Measurements from ENCODE around the gene MGAT4D.
"Not testable (repeated sequence)": the region's sequence is repeated elsewhere in the genome, so short reads cannot be mapped to it uniquely, and the experiment has no call there.

MGAT4D gene

GRCh38 chr4:140439644-140440142, 58.4 kb downstream of the MGAT4D start:
- DNase-seq (ENCODE audit: low spot score) = no peak

GRCh38 chr4:140427919-140428471, 70.1 kb downstream of the MGAT4D start:
- no peak for DNase-seq (ENCODE audit: low spot score)

- peak; percentile 84 for DNase-seq (ENCODE audit: low spot score)
Measured at GRCh38 chr4:140427106-140427918, 70.8 kb downstream of the MGAT4D start, which contains the start of gene CLGN. TSS of gene CLGN (minus strand) at chr4:140427648. CDS start at chr4:140413078, 14,570 bp downstream.

- DNase-seq (ENCODE audit: low spot score) = peak; percentile 48
Measured at GRCh38 chr4:140426610-140427105, 71.4 kb downstream of the MGAT4D start.

GRCh38 chr4:140423106-140423505, 75.0 kb downstream of the MGAT4D start:
- DNase-seq (ENCODE audit: low spot score) = no peak

GRCh38 chr4:140413130-140413969, 84.7 kb downstream of the MGAT4D start:
- DNase-seq (ENCODE audit: low spot score) = not testable (repeated sequence)

GRCh38 chr4:140408974-140409373, 89.1 kb downstream of the MGAT4D start:
- DNase-seq (ENCODE audit: low spot score) = no peak

GRCh38 chr4:140406292-140406691, 91.8 kb downstream of the MGAT4D start:
- no peak for DNase-seq (ENCODE audit: low spot score)

GRCh38 chr4:140400111-140400510, 98.0 kb downstream of the MGAT4D start:
- DNase-seq (ENCODE audit: low spot score) = no peak

GRCh38 chr4:140395668-140396067, 102.4 kb downstream of the MGAT4D start:
- no peak for DNase-seq (ENCODE audit: low spot score)

Data from germinal center (tissue), 1 donor.